Cerebellar nuclear complex (tissue), 1 donor: ENCODE data around the gene YIF1A.
"Not testable (repeated sequence)": the region's sequence is repeated elsewhere in the genome, so short reads cannot be mapped to it uniquely, and the experiment has no call there.

Source experiments
- DNase-seq, 2 experiments: peaks; one replicate each; lab custom pipeline; 2025; lab: John Stamatoyannopoulos, UW

YIF1A gene

GRCh38 chr11:66311965-66312548 lies 23.1 kb upstream of the YIF1A start:
- DNase-seq = peak; percentile 50 to 51

GRCh38 chr11:66311470-66311964 lies 22.6 kb upstream of the YIF1A start:
- DNase-seq = no peak

- not testable (repeated sequence) for DNase-seq
These were observed 22.0 kb upstream of the YIF1A start for GRCh38 chr11:66310803-66311440.

- DNase-seq = no peak
These were observed 21.4 kb upstream of the YIF1A start for GRCh38 chr11:66310324-66310723.

GRCh38 chr11:66309475-66309874 lies 20.5 kb upstream of the YIF1A start:
- DNase-seq = no peak

- DNase-seq = no peak
These were observed 13.7 kb upstream of the YIF1A start for GRCh38 chr11:66302656-66303055.

- no peak for DNase-seq
These were observed 10.2 kb upstream of the YIF1A start for GRCh38 chr11:66299186-66299585.

- no peak for DNase-seq
These were observed 8.7 kb upstream of the YIF1A start for GRCh38 chr11:66297610-66298009.

GRCh38 chr11:66294626-66295620 lies 6.0 kb upstream of the YIF1A start:
- no peak for DNase-seq

- DNase-seq = no peak
These were observed 5.1 kb upstream of the YIF1A start for GRCh38 chr11:66293777-66294625.

GRCh38 chr11:66293352-66293751 lies 4.4 kb upstream of the YIF1A start:
- no peak for DNase-seq

GRCh38 chr11:66292543-66293332 lies 3.8 kb upstream of the YIF1A start:
- DNase-seq = no peak

- no peak for DNase-seq
These were observed 3.0 kb upstream of the YIF1A start, which contains the start of gene TMEM151A for GRCh38 chr11:66291706-66292542. TMEM151A (plus strand) TSS chr11:66291894; CDS start chr11:66292014, 120 bp downstream.

GRCh38 chr11:66291303-66291705 lies 2.4 kb upstream of the YIF1A start:
- no peak for DNase-seq

GRCh38 chr11:66290330-66290621 lies 1.3 kb upstream of the YIF1A start:
- DNase-seq = no peak

- no peak for DNase-seq
These were observed 796 bp upstream of the YIF1A start for GRCh38 chr11:66289548-66290329.

GRCh38 chr11:66287889-66288670 lies 863 bp downstream of the YIF1A start:
- no peak for DNase-seq

GRCh38 chr11:66287211-66287888 lies 1.6 kb downstream of the YIF1A start:
- DNase-seq = no peak
